Measurements from ENCODE around the gene ACD.

DNA sequence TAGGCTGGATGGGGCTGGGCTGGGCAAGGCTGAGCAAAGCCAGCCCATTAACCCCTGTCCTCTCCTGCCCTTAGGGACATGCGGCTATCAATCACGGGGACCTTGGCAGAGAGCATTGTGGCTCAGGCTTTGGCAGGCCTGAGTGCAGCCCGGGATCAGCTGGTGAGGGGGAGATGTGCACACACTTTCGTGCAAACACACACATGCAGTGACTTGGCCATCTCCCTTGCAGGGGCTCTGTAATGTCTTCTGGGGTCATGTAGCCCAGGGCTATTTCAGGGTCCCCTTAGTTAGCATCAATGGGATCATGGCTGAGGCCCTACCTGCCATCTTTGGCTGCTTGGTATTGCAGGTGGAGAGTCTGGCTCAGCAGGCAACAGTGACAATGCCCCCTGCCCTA is 8.2 kb downstream of the ACD start:
- no peak for TF ChIP-seq YY1 (IDR thresholded peaks at IDR 0.05; ENCODE audit: insufficient read depth, insufficient read length)
- no peak for TF ChIP-seq ZNF274 (IDR thresholded peaks at IDR 0.05; ENCODE audit: low read depth, low read length)

Data from NT2/D1 (cell line).